SK-N-SH treated with all-trans-retinoic acid at 6 μM for 48 hours (cell line): ENCODE results near the gene ITGB4.

Experiments used
- ATAC-seq: fragments of 200-7000 bp; cut with Tn5 transposase; 3 replicates; pipeline ENCODE4 v1.9.1; 2020; ENCODE audit warnings: mild to moderate bottlenecking, moderate library complexity
- CSDC2 ChIP-seq: fragments of 250-450 bp; sonication (Bioruptor Pico); IDR thresholded peaks from 2 replicates; pipeline ENCODE4 v1.5.0; 2020; ENCODE audit warnings: mild to moderate bottlenecking, moderate library complexity
- CSRNP3 ChIP-seq: fragments of 250-450 bp; sonication (Bioruptor Pico); IDR thresholded peaks from 2 replicates; pipeline ENCODE4 v1.5.1; 2021; ENCODE audit warnings: mild to moderate bottlenecking, moderate library complexity
- GLIS3 ChIP-seq: fragments of 250-450 bp; sonication (Bioruptor Pico); IDR thresholded peaks from 2 replicates; pipeline ENCODE4 v1.5.0; 2020; ENCODE audit warnings: mild to moderate bottlenecking, moderate library complexity
- ISL1 ChIP-seq: fragments of 250-450 bp; sonication (Bioruptor Pico); IDR thresholded peaks from 2 replicates; pipeline ENCODE4 v2.1.2; 2022; ENCODE audit warnings: mild to moderate bottlenecking, moderate library complexity
- OSR1 ChIP-seq: fragments of 250-450 bp; sonication (Bioruptor Pico); IDR thresholded peaks from 2 replicates; pipeline ENCODE4 v1.8.0; 2022; ENCODE audit warnings: moderate library complexity, mild to moderate bottlenecking, inconsistent platforms
- POU6F1 ChIP-seq: fragments of 250-450 bp; sonication (Bioruptor Pico); IDR thresholded peaks from 2 replicates; pipeline ENCODE4 v1.8.0; 2021; ENCODE audit warnings: low read depth, mild to moderate bottlenecking, moderate library complexity, borderline replicate concordance
- PPARA ChIP-seq: fragments of 250-450 bp; sonication (Bioruptor Pico); IDR thresholded peaks from 2 replicates; pipeline ENCODE4 v1.5.0; 2020; ENCODE audit warnings: mild to moderate bottlenecking, borderline replicate concordance
- RARB ChIP-seq: fragments of 250-450 bp; sonication (Bioruptor Pico); IDR thresholded peaks from 2 replicates; pipeline ENCODE4 v1.8.0; 2021; ENCODE audit warnings: mild to moderate bottlenecking, moderate library complexity
- SNAI2 ChIP-seq: fragments of 250-450 bp; sonication (Bioruptor Pico); IDR thresholded peaks from 2 replicates; pipeline ENCODE4 v1.5.0; 2020; ENCODE audit warnings: mild to moderate bottlenecking, moderate library complexity
- TCF4 ChIP-seq: fragments of 250-450 bp; sonication (Bioruptor Pico); IDR thresholded peaks from 2 replicates; pipeline ENCODE4 v1.8.0; 2021; ENCODE audit warnings: mild to moderate bottlenecking, moderate library complexity, borderline replicate concordance
- TOX ChIP-seq: fragments of 250-450 bp; sonication (Bioruptor Pico); IDR thresholded peaks from 2 replicates; pipeline ENCODE4 v1.8.0; 2021; ENCODE audit warnings: mild to moderate bottlenecking, moderate library complexity, borderline replicate concordance
- ZC3H10 ChIP-seq: fragments of 250-450 bp; sonication (Bioruptor Pico); IDR thresholded peaks from 2 replicates; pipeline ENCODE4 v1.5.1; 2021; ENCODE audit warnings: mild to moderate bottlenecking, moderate library complexity
- ZFP3 ChIP-seq: fragments of 250-450 bp; sonication (Bioruptor Pico); IDR thresholded peaks from 2 replicates; pipeline ENCODE4 v1.5.0; 2020; ENCODE audit warnings: mild to moderate bottlenecking, moderate library complexity
- ZNF565 ChIP-seq: fragments of 450-650 bp; formaldehyde crosslinking; conservative IDR thresholded peaks from 2 replicates; pipeline ENCODE4 v1.5.0; 2020; ENCODE audit warnings: low read depth, mild to moderate bottlenecking, moderate library complexity
- ZNF70 ChIP-seq: fragments of 450-650 bp; formaldehyde crosslinking; IDR thresholded peaks from 2 replicates; pipeline ENCODE4 v1.5.0; 2020; ENCODE audit warnings: mild to moderate bottlenecking, moderate library complexity
- ZNF8 ChIP-seq: fragments of 450-650 bp; formaldehyde crosslinking; IDR thresholded peaks from 2 replicates; pipeline ENCODE4 v1.5.0; 2020; ENCODE audit warnings: mild to moderate bottlenecking, moderate library complexity
- TF ChIP-seq, protein P1 (sequence below): fragments of 250-450 bp; sonication (Bioruptor Pico); IDR thresholded peaks from 2 replicates; pipeline ENCODE4 v1.5.1; 2020; ENCODE audit warnings: low read depth, mild to moderate bottlenecking, moderate library complexity
- TF ChIP-seq, protein P2 (sequence below): fragments of 250-450 bp; sonication (Bioruptor Pico); IDR thresholded peaks from 2 replicates; pipeline ENCODE4 v1.5.0; 2020; ENCODE audit warnings: mild to moderate bottlenecking, moderate library complexity

The ITGB4 gene

DNA sequence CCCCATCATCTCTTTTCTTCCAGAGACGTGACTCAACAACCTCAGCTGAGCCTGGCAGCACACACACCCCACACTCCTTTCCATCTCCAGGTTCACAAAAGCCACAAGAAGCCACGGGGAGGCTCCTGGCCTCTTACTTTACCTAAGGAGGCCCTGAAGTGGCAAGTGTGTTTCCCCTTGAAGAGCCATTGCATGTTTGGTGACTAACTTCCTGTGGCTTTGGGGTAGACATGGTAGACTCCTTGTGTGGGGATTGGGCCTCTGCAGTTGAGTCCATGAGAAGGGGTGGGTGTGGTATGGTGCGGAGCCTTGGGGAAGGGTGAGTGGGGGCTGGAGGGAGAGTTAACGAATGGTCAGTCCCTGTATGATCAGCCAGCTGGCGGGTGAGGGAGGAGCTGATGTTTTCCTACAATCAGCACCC lies 29.9 kb upstream of the ITGB4 start (continued):
- TF ChIP-seq, protein P1, sequence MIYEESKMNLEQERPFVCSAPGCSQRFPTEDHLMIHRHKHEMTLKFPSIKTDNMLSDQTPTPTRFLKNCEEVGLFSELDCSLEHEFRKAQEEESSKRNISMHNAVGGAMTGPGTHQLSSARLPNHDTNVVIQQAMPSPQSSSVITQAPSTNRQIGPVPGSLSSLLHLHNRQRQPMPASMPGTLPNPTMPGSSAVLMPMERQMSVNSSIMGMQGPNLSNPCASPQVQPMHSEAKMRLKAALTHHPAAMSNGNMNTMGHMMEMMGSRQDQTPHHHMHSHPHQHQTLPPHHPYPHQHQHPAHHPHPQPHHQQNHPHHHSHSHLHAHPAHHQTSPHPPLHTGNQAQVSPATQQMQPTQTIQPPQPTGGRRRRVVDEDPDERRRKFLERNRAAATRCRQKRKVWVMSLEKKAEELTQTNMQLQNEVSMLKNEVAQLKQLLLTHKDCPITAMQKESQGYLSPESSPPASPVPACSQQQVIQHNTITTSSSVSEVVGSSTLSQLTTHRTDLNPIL (CRISPR knock-in tag): no peak
- TF ChIP-seq TCF4 (CRISPR knock-in tag): no peak

DNA sequence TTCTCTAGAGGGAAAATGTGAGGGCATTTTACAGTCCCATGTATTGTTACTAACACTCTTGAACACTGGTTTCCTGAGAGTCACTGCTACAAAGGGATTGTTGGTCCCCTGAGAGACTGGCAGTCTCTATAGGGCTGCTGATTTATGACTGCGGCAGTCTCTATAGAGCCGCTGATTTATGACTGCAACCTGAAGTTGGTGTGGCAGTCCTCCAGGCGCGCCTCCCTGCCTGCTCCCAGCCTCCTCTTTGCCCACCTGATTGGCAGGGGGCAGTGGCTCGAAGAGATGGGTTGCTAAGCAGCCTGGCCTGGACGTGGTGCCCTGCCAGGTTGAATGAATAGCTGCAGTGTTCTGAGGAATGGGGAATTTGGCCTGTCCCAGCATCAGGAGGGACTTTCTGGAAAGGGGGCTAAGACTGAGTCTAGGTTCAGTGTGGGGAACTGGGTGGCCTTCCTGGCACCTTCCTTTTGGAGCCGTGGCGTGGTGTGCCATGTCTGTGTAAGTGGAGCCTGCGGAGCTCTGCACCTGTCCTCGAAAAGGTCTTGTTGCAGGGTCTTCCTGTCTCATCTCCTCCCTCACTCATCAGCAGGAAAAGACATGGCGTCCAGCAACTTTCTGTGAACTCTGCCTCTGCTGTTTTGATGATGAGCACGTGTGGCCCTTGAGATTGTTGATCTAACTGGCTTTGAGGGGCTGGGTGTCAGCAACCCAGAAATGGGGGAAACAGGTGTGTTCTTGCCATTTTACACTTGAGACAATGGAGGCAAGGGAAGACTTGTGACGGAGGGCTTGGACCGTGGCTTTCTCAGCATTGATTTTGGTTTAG lies 29.2 kb upstream of the ITGB4 start:
- no peak for ATAC-seq
- TF ChIP-seq ISL1: no peak
- TF ChIP-seq CSRNP3 (CRISPR knock-in tag): no peak
- no peak for TF ChIP-seq GLIS3
- no peak for TF ChIP-seq RARB (CRISPR knock-in tag)
- no peak for TF ChIP-seq TCF4 (CRISPR knock-in tag)
- no peak for TF ChIP-seq POU6F1 (CRISPR knock-in tag)

DNA sequence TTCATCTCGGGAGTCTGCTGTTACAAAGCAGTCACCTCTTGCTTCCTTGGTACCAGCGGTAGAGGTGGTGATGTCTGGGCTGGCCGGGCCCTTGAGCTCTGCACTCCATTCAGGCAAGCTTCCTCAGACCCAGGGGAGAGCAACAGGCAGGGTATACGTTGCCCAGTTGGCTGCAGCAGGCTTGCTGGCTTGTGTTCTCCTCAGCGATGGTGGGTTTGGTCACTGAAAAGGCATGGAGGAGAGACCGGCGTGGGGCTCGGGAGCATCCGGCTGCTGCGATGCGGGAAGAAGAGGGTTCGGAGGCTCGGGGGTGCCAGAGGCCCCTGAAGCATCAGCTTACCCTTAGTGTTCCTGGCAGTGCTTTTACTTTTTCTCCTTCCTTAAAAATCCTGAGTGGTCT lies 28.3 kb upstream of the ITGB4 start:
- ATAC-seq: peak; percentile 30
- TF ChIP-seq ZFP3 (CRISPR knock-in tag): no peak
- TF ChIP-seq, protein P2, sequence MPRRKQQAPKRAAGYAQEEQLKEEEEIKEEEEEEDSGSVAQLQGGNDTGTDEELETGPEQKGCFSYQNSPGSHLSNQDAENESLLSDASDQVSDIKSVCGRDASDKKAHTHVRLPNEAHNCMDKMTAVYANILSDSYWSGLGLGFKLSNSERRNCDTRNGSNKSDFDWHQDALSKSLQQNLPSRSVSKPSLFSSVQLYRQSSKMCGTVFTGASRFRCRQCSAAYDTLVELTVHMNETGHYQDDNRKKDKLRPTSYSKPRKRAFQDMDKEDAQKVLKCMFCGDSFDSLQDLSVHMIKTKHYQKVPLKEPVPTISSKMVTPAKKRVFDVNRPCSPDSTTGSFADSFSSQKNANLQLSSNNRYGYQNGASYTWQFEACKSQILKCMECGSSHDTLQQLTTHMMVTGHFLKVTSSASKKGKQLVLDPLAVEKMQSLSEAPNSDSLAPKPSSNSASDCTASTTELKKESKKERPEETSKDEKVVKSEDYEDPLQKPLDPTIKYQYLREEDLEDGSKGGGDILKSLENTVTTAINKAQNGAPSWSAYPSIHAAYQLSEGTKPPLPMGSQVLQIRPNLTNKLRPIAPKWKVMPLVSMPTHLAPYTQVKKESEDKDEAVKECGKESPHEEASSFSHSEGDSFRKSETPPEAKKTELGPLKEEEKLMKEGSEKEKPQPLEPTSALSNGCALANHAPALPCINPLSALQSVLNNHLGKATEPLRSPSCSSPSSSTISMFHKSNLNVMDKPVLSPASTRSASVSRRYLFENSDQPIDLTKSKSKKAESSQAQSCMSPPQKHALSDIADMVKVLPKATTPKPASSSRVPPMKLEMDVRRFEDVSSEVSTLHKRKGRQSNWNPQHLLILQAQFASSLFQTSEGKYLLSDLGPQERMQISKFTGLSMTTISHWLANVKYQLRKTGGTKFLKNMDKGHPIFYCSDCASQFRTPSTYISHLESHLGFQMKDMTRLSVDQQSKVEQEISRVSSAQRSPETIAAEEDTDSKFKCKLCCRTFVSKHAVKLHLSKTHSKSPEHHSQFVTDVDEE (CRISPR knock-in tag): no peak
- no peak for TF ChIP-seq ZNF8
- no peak for TF ChIP-seq RARB (CRISPR knock-in tag)
- no peak for TF ChIP-seq ZC3H10 (CRISPR knock-in tag)
- TF ChIP-seq ISL1: no peak
- no peak for TF ChIP-seq ZNF70 (CRISPR knock-in tag)

DNA sequence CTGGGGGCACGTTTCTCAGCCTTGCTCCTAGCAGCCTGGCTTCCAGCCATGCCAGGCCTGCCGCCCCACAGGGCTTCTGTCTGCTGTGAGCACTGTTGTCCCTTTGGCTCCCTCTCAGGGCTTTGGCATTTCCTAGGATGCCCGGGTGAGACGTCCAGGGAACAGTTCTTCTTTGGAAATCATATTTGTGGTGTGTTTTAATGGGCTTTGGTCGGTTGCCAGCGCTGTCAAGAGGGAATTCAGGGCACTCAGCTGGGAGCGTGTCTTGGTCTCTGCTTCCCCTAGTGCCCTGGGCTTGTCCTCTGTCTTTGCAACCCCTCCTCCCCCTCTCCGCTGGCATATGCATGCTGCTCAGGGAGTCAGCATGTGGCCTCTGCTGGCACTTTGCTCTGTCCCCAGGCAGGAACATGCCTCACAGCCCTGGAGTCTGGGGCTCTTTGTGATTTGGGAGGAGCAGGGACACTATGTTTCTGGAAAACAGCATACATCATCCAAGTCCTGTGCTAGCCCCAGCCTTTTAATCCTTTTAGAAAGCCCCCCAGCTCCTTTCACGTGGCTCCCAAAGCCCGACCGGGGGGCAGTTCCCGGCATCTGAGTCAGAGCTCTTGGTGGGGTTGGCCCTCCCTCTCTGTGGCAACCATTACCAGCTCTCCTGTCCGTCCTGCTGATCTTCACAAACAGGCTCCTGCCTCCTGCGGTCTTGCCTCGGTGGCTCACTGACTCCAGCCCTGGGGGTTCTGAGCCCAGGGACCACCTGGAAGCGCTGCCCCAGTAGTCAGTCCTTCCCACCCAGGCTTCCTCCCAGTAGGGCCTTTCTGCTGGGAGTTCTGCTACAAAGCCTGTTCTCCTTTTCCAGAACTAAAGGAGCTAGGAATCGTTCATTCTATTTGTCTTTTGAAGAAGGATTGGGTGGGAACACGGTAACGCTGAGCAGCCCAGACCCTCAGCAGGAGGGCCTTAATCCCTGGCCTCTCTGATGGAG lies 27.5 kb upstream of the ITGB4 start:
- peak; percentile 93 for ATAC-seq
- TF ChIP-seq ZC3H10 (CRISPR knock-in tag) (0 out of 2 replicates have a peak, but pooled peaks have one; percentile 9), CSDC2 (CRISPR knock-in tag) (peak; percentile 83; the same call in 1 of the 2 replicates), OSR1 (CRISPR knock-in tag) (peak; percentile 95), ISL1 (peak; percentile 80), ZNF565 (CRISPR knock-in tag) (no peak), PPARA (CRISPR knock-in tag) (no peak), RARB (CRISPR knock-in tag) (0 out of 2 replicates have a peak, but pooled peaks have one; percentile 27), TCF4 (CRISPR knock-in tag) (no peak), GLIS3 (no peak), TOX (0 out of 2 replicates have a peak, but pooled peaks have one; percentile 18), SNAI2 (peak; percentile 91), POU6F1 (CRISPR knock-in tag) (0 out of 2 replicates have a peak, but pooled peaks have one; percentile 29)
- TF ChIP-seq, protein P1 (CRISPR knock-in tag): no peak
- TF ChIP-seq, protein P2 (CRISPR knock-in tag): no peak
